ENCODE measurements around the gene ZNF219. TPM values are rescaled to one million over a fixed set of nuclear protein-coding genes. Genes with fewer than 3 reads are reported as not detected.

The ZNF219 gene
- total RNA-seq, 1 experiment from 2014 or later = 84.5 TPM

GRCh38 chr14:21145437-21145836, 47.0 kb upstream of the ZNF219 start:
- Histone ChIP-seq H3K4me1 (ENCODE audit: insufficient read depth, low read length) (no peaks in the 10 kb centered on the region), H2BK120ac (ENCODE audit: low read depth, low read length, poor library complexity, severe bottlenecking) (no peak overlapping the region), H3K23ac (ENCODE audit: insufficient read length, low read depth, low read length) (no peak overlapping the region), H2AFZ (ENCODE audit: low read length) (no peak overlapping the region), H2BK5ac (ENCODE audit: insufficient read length, low read length) (no peak overlapping the region), H3K9ac (ENCODE audit: extremely low read depth, insufficient read length, low read length) (no peak overlapping the region), H2BK20ac (ENCODE audit: low read depth, low read length, poor library complexity, severe bottlenecking) (no peak overlapping the region), H4K91ac (ENCODE audit: insufficient read length, low read depth, low read length) (no peak overlapping the region), H3K27me3 (ENCODE audit: insufficient read depth, low read length) (no peaks in the 10 kb centered on the region), H3K4ac (ENCODE audit: low read depth, low read length) (no peak overlapping the region), H4K20me1 (ENCODE audit: control insufficient read depth, insufficient read depth, insufficient read length) (no peaks in the 10 kb centered on the region), H3T11ph (ENCODE audit: low read length) (no peak overlapping the region), H3K79me1 (ENCODE audit: insufficient read depth, low read depth, low read length, poor library complexity, severe bottlenecking) (no peaks in the 10 kb centered on the region), H2AK5ac (ENCODE audit: insufficient read length, low read length) (no peak overlapping the region), H2BK15ac (ENCODE audit: low read depth, low read length) (no peak overlapping the region), H3K56ac (ENCODE audit: insufficient read length, low read depth, low read length) (no peak overlapping the region), H4K8ac (replicated peaks; ENCODE audit: insufficient read length, low read depth, low read length) (no peak overlapping the region), H3K9me3 (ENCODE audit: control insufficient read depth, low read depth, low read length) (no peaks in the 10 kb centered on the region), H3K27ac (ENCODE audit: insufficient read length, low read depth, low read length) (no peak overlapping the region), H4K5ac (ENCODE audit: insufficient read length, low read depth, low read length) (no peak overlapping the region), H3K23me2 (ENCODE audit: insufficient read length, low read depth, low read length, poor library complexity, severe bottlenecking) (no peaks in the 10 kb centered on the region), H2BK12ac (ENCODE audit: insufficient read length, low read depth, low read length) (no peak overlapping the region), H3K4me2 (ENCODE audit: insufficient read depth, insufficient read length, low read length) (no peak overlapping the region), H3K79me2 (ENCODE audit: insufficient read depth, low read length) (no peaks in the 10 kb centered on the region), H3K18ac (ENCODE audit: insufficient read length, low read depth, low read length) (no peak overlapping the region), H3K14ac (ENCODE audit: insufficient read depth, low read length) (no peak overlapping the region)
- Mint-ChIP-seq H3K4me1 (no peaks in the 10 kb centered on the region), H3K36me3 (ENCODE audit: insufficient read depth in 1 of 3, low read depth in 3 of 3) (no peaks in the 10 kb centered on the region; a peak in 1 of 7 replicates), H3K4me3 (no peak overlapping the region), H3K9me3 (peaks cover 10 to 17% of the 10 kb centered on the region in 2 experiments; a peak in 4 of 5 replicates), H3K27ac (no peak overlapping the region), H3K27me3 (ENCODE audit: low read depth) (peaks cover 5% of the 10 kb centered on the region)
- TF ChIP-seq, protein P1, sequence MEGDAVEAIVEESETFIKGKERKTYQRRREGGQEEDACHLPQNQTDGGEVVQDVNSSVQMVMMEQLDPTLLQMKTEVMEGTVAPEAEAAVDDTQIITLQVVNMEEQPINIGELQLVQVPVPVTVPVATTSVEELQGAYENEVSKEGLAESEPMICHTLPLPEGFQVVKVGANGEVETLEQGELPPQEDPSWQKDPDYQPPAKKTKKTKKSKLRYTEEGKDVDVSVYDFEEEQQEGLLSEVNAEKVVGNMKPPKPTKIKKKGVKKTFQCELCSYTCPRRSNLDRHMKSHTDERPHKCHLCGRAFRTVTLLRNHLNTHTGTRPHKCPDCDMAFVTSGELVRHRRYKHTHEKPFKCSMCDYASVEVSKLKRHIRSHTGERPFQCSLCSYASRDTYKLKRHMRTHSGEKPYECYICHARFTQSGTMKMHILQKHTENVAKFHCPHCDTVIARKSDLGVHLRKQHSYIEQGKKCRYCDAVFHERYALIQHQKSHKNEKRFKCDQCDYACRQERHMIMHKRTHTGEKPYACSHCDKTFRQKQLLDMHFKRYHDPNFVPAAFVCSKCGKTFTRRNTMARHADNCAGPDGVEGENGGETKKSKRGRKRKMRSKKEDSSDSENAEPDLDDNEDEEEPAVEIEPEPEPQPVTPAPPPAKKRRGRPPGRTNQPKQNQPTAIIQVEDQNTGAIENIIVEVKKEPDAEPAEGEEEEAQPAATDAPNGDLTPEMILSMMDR (conservative IDR thresholded peaks at IDR 0.05) = no peak
- no peak for DNase-seq

All from H9 (cell line).